Mucosa of rectum (tissue), 2 donors: ENCODE results near the gene HES5.

Experiments used
- H3K27ac ChIP-seq, 2 donors: one replicate each; pipeline ENCODE4 v1.7.0; 2013; ENCODE audit warnings: inconsistent platforms in 2 of 2, low read depth in 2 of 2, low read length in 2 of 2
- H3K27me3 ChIP-seq, 2 donors: one replicate each; pipeline ENCODE4 v1.7.0; 2013; ENCODE audit warnings: low read length in 2 of 2; ENCODE audit not compliant: control insufficient read depth in 2 of 2, insufficient read depth in 2 of 2
- H3K36me3 ChIP-seq, 2 donors: one replicate each; pipeline ENCODE4 v1.7.0; 2013; ENCODE audit warnings: low read length in 2 of 2; ENCODE audit not compliant: control insufficient read depth in 2 of 2, insufficient read depth in 2 of 2
- H3K4me1 ChIP-seq, 2 donors: one replicate each; pipeline ENCODE4 v1.7.0; 2013; ENCODE audit warnings: low read length in 2 of 2, mild to moderate bottlenecking in 1 of 2; ENCODE audit not compliant: control insufficient read depth in 2 of 2, insufficient read depth in 2 of 2
- H3K4me3 ChIP-seq, 2 donors: one replicate each; pipeline ENCODE4 v1.7.0; 2013; ENCODE audit warnings: low read length in 2 of 2
- H3K9ac ChIP-seq, 2 donors: one replicate each; pipeline ENCODE4 v1.7.0; 2013; ENCODE audit warnings: low read length in 2 of 2, low read depth in 1 of 2, mild to moderate bottlenecking in 1 of 2
- H3K9me3 ChIP-seq, 2 donors: one replicate each; pipeline ENCODE4 v1.7.0; 2013; ENCODE audit warnings: low read length in 2 of 2; ENCODE audit not compliant: control insufficient read depth in 2 of 2
- donor health status: healthy.
- donor health status: Normal muscosa, but diverticular disease.

Gene HES5

DNA sequence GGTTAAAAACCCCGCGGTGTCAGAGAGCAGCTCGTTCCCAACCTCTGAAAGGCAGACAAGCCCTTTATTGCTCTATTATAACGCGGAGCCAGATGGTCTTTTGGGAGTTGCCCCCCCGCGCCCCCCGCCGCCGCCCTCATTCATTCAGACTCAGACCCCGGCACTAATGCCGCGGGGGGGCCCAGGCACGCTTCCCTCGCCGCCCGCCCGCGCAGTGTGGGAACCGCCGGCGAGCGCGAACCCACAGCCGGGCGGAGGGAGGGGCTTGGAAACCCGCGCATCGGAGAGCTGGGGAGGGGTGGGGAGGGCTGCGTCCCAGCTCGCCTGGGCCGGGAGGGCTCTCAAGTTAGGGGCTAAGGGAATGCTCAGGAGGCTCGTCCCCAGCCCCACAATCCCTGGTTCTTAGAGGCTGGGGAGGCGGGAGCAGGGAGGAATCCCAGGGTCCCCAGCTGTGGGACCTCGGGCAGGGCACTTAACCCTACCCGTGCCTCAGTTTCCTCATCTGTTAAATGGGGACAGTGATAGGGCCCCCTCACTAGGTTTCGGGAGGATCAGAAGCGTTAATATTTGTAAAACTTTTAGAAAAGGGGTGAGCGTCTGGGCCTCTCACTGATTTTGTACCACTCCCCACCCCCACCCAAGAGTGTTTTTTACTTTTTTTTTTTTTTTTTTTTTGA, 10.9 kb upstream of the HES5 start:
- peaks cover 37 to 38% of the 10 kb centered on the region in 2 donors for H3K4me1 ChIP-seq

DNA sequence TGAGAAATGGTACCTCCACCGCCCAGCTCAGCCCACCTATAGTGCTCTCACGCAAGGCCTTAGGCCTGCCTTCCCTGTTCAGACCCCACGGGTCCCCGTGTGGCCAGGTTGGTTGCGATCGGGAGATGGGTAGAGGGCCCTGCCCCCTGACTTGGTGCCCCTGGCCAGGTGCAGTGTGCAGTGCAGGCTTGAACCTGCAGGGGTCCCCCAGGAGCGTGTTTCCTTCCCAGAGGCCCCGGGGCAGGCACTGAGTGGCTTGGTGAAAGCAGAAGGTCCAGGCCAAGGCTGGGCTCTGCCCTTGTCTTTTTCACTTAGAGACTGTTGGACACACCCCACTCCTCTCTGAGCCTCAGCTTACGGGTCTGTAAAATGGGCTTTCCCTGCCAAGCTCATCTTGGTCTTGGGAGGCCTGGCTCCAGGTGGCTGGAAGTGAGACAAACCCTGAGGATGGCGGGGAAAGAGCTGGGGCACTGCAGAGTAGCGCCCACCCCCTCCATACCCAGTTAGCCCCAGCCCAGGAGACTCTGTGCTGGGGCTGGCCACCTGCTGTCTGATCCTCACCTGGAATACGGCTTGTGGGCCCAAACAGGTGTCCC, 9.3 kb upstream of the HES5 start:
- Histone ChIP-seq H3K27me3 (peaks cover 0 to 15% of the 10 kb centered on the region in 2 donors), H3K36me3 (no peaks in the 10 kb centered on the region), H3K4me3 (no peak overlapping the region), H3K9ac (no peak overlapping the region), H3K4me1 (peaks cover 35 to 42% of the 10 kb centered on the region in 2 donors), H3K27ac (no peak overlapping the region), H3K9me3 (no peaks in the 10 kb centered on the region)

More for the DNA sequence above, 10.9 kb upstream of the HES5 start:
- H3K36me3 ChIP-seq: no peaks in the 10 kb centered on the region
- no peak overlapping the region for H3K9ac ChIP-seq
- peak overlapping the region in 1 of 2 donors; percentile 23 for H3K27ac ChIP-seq
- no peak overlapping the region for H3K4me3 ChIP-seq
- no peaks in the 10 kb centered on the region for H3K9me3 ChIP-seq
- H3K27me3 ChIP-seq: peaks cover 0 to 9% of the 10 kb centered on the region in 2 donors

DNA sequence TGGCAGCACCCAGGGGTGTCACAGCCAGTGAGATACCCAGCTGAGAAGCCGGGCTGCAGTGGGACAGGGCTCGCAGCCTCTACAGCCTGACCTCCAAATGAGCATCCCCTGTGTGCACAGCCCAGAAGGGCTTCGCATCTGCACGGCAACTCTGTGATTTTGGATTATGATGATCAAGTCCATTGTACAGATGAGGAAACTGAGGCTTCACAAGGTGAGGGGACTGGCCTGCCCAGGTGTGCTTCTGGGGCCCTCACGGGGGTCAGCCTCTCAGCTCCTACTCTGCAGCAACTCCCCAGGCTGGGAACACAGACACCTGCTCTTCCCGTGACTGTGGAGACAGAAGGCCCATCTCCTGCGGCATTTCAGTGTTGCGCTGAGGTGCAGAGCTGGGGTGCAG, 8.8 kb upstream of the HES5 start:
- no peak overlapping the region for H3K9ac ChIP-seq
- no peak overlapping the region for H3K4me3 ChIP-seq
- no peaks in the 10 kb centered on the region for H3K36me3 ChIP-seq
- peaks cover 0 to 15% of the 10 kb centered on the region in 2 donors for H3K27me3 ChIP-seq
- H3K9me3 ChIP-seq: no peaks in the 10 kb centered on the region
- no peak overlapping the region for H3K27ac ChIP-seq
- H3K4me1 ChIP-seq: peaks cover 32 to 40% of the 10 kb centered on the region in 2 donors

DNA sequence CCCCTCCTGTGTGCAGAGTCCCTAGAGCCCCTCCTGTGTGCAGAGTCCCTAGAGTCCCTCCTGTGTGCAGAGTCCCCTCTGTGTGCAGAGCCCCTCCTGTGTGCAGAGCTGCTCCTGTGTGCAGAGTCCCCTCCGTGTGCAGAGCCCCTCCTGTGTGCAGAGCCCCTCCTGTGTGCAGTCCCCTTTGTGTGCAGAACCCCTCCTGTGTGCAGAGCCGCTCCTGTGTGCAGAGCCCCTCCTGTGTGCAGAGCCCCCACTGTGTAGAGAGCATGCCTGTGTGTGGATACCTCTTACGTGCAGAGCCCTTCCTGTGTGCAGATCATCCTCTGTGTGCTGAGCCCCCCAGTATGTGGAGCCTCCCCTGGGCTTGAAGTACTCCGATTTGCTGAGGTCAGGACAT, 8.3 kb upstream of the HES5 start:
- Histone ChIP-seq H3K27me3 (peaks cover 0 to 15% of the 10 kb centered on the region in 2 donors), H3K4me3 (no peak overlapping the region)

DNA sequence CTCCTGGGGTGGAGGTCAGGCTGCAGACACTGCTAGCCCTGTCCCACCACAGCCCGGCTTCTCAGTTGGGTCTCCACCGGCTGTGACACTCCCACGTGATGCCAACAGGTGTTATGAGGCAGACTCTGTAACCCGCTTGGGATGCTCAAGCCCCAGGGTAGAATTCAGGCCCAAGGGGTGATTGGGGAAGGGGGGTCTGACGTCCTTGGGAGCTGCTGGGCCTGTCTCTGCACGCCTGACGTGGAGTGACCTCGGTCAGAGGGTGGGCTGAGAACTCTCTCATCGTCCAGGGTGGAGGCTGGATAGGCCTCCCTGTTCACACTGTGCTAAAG, 7.7 kb upstream of the HES5 start:
- no peak overlapping the region for H3K27ac ChIP-seq
- H3K27me3 ChIP-seq: peaks cover 3 to 15% of the 10 kb centered on the region in 2 donors
- no peaks in the 10 kb centered on the region for H3K9me3 ChIP-seq
- H3K9ac ChIP-seq: no peak overlapping the region
- no peaks in the 10 kb centered on the region for H3K36me3 ChIP-seq
- H3K4me1 ChIP-seq: peaks cover 30 to 38% of the 10 kb centered on the region in 2 donors
- H3K4me3 ChIP-seq: no peak overlapping the region

More for the DNA sequence above, 8.3 kb upstream of the HES5 start:
- no peaks in the 10 kb centered on the region for H3K9me3 ChIP-seq
- H3K4me1 ChIP-seq: peaks cover 30 to 38% of the 10 kb centered on the region in 2 donors
- no peak overlapping the region for H3K27ac ChIP-seq
- H3K9ac ChIP-seq: no peak overlapping the region
- H3K36me3 ChIP-seq: no peaks in the 10 kb centered on the region

DNA sequence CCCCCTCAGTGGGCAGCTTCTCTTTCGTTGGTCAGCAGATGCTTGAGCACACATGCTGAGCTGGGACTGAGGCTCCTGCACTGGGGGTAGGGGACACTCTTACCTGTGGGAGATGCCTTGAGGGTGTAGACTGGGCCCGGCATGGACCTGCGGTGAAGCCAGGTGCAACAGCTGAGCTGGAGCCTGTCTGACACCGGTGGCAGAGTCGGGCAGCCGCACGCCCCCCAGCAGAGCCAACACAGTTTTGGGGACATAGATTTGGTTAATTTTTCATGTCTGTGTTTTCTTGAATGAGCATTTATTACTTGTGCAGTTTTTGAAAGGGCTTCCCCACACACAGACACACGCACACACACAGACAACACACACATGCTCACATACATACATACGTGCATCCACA, 5.9 kb upstream of the HES5 start:
- H3K4me3 ChIP-seq: no peak overlapping the region
- H3K27me3 ChIP-seq: peaks cover 7 to 25% of the 10 kb centered on the region in 2 donors

DNA sequence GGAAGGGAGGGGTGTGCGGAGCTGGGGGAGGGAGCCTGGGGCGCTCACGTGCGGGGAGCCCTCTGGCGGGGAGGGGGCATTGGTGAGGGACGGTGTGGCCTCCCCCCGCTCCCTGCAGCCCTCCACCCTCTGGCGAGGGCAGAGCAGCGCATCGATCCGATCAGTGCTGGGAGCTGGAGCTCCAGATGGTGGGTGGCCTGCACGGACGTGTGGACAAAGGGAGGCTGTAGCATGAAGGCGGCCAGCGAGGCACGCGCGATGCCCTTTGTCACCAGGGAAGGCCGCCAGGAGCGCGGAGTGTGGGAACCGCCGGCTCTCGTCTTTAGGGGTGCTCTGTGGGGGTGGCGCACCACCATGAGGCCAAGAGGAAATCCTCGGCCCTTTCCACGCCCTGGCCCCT, 5.4 kb upstream of the HES5 start:
- Histone ChIP-seq H3K27me3 (peaks cover 7 to 26% of the 10 kb centered on the region in 2 donors), H3K27ac (peak overlapping the region in 1 of 2 donors; percentile 28)

More for the DNA sequence above, 5.9 kb upstream of the HES5 start:
- peaks cover 24 to 30% of the 10 kb centered on the region in 2 donors for H3K4me1 ChIP-seq
- H3K36me3 ChIP-seq: no peaks in the 10 kb centered on the region
- no peak overlapping the region for H3K9ac ChIP-seq
- H3K27ac ChIP-seq: no peak overlapping the region
- no peaks in the 10 kb centered on the region for H3K9me3 ChIP-seq

DNA sequence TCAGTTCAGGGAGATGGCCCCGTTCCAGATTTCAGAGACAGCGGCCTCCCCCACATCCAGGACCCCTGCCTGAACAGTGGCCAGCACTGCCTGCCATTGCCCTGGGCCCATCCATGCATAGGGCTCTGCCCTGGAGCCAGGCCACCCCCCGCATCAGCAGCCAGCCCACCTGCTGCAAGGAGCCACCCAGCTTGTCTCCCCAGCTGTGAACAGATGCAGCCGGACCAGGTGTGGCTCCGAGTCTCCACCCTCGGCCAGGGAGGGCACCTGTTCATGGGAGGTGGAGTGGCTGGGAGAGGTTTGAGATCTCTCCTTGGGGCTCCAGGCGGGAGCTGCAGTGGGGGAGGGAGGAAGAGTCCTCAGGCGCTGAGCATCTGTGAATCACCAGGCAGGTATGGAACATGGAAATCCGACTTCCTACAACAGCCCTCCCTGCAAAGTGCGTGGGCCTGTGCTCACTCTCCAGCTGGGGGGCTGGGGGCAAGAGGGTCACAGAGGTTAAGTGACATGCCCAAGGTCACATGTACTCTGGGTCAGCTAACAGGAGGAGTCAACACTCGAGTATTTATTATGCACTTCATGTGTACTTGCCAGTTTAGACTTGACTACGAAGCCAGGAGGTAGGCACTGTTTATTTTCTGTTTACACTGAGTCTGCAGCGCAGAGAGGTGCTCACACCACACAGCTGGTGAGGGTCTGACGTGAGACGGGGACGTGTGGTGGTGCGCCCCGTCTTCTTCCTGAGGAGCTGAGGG, 4.8 kb upstream of the HES5 start:
- Histone ChIP-seq H3K36me3 (no peaks in the 10 kb centered on the region), H3K9me3 (no peaks in the 10 kb centered on the region), H3K4me3 (peak overlapping the region in 1 of 2 donors; percentile 10), H3K9ac (peak overlapping the region in 1 of 2 donors; percentile 22), H3K27me3 (peaks cover 7 to 23% of the 10 kb centered on the region in 2 donors), H3K4me1 (peaks cover 28 to 36% of the 10 kb centered on the region in 2 donors), H3K27ac (peak overlapping the region in 1 of 2 donors; percentile 28)

More for the DNA sequence above, 5.4 kb upstream of the HES5 start:
- Histone ChIP-seq H3K9ac (no peak overlapping the region), H3K36me3 (no peaks in the 10 kb centered on the region), H3K9me3 (no peaks in the 10 kb centered on the region), H3K4me3 (no peak overlapping the region), H3K4me1 (peaks cover 28 to 34% of the 10 kb centered on the region in 2 donors)

DNA sequence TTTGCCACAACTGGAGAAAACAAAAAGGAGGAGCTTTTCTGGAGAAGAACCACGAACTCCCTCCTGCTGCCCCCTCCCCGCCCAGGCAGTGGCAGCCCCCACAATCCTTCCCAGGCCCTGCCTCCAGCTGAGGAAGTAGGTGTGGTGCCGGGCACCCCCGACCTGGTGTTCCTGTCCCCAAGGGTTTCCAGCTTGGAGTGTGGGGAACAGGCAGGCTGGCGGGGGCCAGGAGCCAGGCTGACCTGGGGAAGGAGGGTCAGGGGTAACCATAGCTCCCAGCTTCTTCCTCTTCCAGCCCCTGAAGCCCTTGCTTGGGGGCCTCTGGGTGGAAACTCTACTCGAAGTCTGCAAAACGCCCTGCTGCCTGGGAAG, 4.2 kb upstream of the HES5 start:
- Histone ChIP-seq H3K27ac (no peak overlapping the region), H3K27me3 (peaks cover 7 to 23% of the 10 kb centered on the region in 2 donors), H3K4me3 (no peak overlapping the region)

DNA sequence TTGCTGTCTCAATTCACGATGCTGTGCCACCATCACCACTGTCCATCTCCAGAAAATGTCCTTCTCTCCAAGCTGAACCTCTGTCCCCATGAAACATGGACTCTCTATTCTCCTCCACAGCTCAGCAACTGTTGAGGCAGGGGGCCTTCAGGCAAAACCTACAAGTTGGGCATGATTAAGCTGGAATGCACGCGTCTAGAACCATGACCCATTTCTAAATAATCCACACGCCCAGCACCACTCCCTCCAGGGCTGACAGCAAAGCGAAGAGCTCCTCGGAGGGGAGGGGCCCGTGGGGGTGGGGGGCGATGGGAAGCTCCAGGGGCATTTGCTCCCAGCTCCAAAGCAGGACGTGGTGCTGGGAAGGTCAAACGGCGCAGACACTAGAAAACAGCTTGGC, 3.3 kb upstream of the HES5 start:
- H3K36me3 ChIP-seq: no peaks in the 10 kb centered on the region
- no peak overlapping the region for H3K27ac ChIP-seq
- no peak overlapping the region for H3K4me3 ChIP-seq
- peaks cover 7 to 22% of the 10 kb centered on the region in 2 donors for H3K27me3 ChIP-seq
- no peak overlapping the region for H3K9ac ChIP-seq
- H3K9me3 ChIP-seq: no peaks in the 10 kb centered on the region
- peaks cover 33 to 41% of the 10 kb centered on the region in 2 donors for H3K4me1 ChIP-seq

More for the DNA sequence above, 4.2 kb upstream of the HES5 start:
- H3K36me3 ChIP-seq: no peaks in the 10 kb centered on the region
- H3K4me1 ChIP-seq: peaks cover 28 to 37% of the 10 kb centered on the region in 2 donors
- no peaks in the 10 kb centered on the region for H3K9me3 ChIP-seq
- H3K9ac ChIP-seq: peak overlapping the region in 1 of 2 donors; percentile 22
